HG03354 (cell line): ENCODE results near the gene SP7.
"Not testable (repeated sequence)": the region's sequence is repeated elsewhere in the genome, so short reads cannot be mapped to it uniquely, and the experiment has no call there.

Experiments used
- ATAC-seq: cut with Tn5 transposase; IDR thresholded peaks from one replicate; pipeline ENCODE4 v1.9.1; 2021; ENCODE audit warnings: mild to moderate bottlenecking; ENCODE audit not compliant: unreplicated experiment, poor library complexity, severe bottlenecking

SP7 gene

DNA sequence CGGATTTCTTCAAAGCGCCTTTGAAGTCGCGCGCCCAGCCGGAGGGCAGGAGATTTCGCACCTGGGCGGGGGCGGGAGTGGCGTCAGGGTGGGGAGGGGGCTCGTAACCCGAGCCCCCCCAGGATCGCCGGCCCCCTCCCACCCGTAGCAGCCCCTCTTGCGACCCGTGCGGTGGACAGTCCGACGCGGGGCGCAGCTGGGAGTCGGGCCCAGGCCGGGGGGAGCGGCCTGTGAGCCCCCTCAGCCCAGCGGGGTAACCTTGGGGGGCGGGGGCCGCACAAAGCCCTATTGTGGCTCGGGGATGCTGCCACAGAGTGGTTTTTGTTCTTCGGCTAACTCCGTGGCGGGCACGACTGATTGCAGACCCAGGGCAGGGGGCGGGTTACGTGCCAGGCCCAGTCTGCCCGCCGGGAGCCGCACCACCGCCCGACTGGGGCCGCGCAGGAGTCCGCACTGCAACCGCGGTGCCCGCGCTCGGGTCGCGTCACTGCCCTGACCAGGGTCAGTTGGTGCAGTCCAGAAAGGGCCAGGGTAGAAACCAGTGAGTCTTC is 10.6 kb downstream of the SP7 start:
- ATAC-seq = no peak

DNA sequence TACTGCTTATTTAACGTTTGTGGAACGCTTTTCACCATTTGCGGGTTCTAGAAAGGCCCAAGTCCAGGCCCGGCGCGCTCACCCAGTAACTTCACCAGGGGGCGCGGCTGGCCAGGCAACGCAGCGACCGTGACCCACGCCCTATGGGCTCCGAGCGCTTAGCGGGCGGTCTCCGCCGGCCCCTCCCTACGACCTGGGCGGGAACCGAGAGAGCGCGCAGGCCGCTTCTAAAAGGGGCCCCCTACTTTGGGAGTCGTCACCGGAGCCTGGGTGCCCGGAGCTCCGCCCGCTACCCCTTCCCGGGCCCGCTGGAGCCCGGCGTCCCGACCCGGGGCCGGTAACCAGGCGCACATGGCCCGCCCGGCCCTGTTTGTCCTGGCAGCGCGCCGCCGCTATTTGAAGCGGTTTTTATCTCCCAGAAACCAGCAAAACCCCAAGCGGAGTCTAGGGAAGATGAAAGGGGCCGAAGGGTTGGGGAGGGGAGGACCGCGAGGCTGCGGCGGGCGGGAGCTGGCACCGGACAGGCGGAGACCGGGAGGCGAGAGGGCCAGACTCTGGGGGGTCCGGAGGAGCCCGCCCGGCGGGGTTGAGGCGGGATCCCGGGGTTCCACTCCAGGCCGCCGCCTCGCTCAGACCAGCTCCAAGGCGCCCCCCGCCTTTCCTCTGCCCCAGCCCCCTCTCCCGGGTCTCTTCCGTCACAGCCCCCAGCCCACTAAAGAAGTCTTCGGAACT is 11.2 kb downstream of the SP7 start:
- peak; percentile 55 for ATAC-seq

DNA sequence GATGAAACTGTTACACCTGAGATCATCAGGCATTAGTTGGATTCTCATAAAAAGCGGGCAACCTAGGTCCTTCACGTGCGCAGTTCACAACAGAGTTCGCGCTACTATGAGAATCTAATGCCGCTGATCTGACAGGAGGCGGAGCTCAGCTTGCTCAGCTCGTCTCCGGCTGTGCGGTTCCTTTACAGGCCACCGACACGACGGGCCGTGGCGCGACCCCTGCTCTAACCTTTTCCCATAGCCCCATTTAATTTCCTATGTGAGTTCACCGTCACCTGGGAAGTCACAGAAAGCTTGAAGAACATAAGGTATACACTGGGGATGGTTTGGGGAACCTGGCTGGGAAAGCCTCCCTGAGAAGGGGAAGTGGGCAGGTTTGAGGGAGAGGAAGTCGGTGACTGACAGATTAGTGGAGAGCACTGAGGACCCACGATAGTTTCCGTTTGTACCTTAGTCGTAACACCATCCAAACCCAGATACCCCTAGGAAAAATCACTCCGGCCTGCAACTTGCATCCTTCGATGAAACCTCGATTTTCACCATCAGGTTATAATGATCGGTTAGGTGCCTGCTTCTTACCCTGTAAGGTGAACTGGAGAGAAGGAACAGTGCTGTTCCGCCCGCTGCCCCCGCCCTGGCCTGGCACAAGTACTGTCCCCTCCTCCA is 11.9 kb downstream of the SP7 start:
- ATAC-seq = peak; percentile 32

DNA sequence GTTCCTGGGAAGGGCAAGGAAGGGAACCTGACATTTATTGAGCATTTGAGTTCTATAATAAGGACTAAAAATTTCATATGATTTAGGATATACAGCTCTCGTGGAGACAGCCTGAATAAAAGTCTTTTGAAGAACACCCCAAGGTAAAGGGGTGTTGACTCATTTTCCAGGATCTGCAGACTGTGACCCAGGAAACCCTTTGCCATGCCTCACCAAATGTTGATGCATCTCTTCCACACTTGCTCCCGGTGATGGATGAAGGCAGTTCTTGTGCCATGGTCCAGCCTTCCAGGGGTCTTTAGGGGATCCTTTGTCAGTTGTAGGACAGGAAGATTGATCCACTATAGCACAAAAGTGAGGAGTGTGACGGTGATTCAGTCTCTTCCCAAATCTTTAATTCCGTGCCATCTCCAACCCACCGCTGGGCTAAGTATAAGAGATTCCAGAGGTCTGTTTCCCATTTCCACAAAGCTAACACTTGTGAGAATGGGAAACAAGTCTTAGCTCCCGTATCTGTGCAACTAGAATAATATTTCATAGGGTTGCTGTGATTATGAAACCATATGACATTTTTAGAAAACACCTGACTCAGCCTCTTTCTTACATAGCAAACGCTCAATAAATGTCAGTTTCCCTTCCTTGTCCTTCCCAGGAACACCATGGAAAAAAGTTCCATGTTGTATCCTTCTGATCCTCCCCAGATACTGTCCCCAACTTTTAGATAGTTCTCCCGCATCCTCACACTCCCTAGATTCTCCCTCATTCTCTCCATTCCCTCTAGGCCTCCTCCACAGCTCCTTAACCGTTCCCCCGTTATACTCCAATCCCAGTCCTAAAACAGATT is 15.6 kb downstream of the SP7 start:
- ATAC-seq = no peak

DNA sequence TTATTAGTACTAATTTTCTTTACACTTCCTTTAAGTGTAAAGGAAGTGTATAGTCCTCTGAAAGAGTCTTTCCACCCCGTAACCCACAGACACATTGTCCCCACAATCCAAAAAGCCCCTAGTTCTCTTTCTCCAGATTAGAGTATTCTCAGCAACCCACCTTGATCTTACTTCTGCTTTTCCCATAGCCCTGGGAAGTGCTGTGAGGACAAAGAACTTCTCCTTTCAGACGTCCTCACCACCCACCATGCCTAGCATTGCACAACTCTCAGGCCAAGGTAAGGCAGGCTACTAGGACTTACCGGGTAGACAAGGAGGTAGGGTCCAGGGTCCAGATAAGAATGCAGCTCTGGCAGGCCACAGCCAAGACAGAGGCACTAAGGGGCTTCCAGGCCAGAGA is 22.2 kb downstream of the SP7 start:
- no peak for ATAC-seq

DNA sequence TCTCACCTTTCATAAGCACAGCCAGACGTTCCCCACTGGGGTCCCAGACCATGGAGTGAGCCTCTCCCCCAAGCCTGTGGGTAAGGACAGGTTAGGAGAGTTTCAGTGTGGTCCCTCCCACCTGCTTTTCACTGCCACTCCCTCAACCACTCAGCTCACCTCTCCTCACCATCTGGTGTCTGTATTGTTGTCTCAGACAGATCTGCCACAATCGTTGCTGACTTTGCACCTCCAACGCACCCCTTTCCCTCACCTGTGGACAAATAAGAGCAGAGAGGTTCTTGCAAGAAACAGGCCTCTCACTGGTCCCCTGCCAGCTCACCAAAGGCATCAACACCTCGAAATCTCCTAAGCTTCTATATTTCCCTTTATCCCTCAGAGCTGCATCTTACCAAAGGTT is 27.9 kb downstream of the SP7 start:
- ATAC-seq = no peak

DNA sequence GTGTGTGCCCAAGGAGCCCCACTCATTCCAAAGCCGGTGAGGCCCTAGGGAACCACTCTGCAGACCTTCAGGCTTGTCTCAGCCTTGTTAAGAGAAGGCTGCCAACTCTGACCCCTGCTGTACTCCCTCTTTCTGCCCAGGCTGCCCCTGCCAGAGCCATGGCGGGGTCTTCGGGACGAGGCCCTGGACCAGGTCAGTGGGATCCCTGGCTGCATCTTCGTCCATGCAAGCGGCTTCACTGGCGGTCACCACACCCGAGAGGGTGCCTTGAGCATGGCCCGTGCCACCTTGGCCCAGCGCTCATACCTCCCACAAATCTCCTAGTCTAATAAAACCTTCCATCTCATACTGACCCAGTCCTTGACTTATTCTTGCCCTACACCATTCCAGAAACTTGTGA is 29.3 kb downstream of the SP7 start:
- no peak for ATAC-seq

DNA sequence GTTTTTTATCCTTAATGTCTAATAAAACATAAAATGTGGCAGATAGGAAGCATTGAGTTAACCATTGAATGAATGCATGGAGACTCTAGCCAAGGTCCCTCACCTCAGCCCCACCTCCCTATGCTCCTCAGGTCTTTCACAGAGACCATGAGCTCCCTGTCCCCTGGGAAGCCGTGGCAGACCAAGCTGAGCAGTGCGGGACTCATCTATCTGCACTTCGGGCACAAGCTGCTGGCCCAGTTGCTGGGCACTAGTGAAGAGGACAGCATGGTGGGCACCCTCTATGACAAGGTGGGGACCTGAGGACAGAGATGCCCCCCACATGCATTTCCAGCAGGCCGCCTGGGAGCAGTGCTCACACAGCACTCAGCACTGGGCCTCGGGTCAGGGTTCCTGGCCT is 33.3 kb downstream of the SP7 start:
- no peak for ATAC-seq

DNA sequence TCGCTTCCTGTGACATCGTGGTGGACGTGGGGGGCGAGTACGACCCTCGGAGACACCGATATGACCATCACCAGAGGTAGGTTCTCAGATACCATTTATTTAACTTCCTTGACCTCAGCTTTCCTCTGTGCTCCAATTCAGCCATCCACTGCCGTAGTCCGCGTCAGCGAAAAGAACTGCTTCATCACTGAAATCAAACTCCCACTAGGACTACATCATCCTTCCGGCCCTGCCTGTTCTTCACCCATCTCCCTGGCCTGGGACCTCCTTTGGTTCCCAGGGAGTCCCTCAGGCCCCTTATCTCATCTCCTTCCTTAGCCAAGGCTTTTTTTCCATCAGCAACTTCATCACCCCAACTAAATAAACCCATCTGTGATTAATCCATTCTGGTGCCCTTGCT is 36.0 kb downstream of the SP7 start:
- no peak for ATAC-seq

DNA sequence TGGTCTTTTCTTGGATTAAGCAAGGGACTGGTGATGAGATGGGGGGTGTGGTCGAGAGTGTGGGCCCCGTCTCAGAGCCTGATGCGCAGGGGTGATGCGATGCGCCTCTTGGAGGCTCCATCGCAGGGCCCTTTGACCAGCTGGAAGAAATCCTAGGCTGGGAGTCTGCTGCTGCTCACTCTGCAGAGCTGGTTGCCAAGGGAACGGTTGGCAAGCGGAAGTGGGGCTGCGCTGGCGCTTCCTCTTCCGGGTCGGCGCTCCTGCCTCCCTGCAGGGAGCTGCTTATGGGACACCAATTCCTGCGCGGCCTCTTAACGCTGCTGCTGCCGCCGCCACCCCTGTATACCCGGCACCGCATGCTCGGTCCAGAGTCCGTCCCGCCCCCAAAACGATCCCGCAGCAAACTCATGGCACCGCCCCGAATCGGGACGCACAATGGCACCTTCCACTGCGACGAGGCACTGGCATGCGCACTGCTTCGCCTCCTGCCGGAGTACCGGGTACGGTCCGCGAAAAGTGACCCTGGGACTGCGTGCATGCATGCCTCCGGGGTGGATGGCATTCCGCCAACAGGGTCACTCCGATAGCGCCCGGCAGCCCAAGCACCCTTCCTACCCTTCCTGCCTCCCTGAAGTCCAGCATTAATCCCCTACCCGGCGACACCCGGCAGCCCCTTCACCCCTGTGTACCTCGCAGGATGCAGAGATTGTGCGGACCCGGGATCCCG is 36.5 kb downstream of the SP7 start, which contains the start of gene MYG1:
Gene MYG1, plus strand, starts transcription at position 242 of the 727 bp plus-strand sequence. Its CDS starts 43 bp downstream, at position 285.
- ATAC-seq = peak; percentile 78

DNA sequence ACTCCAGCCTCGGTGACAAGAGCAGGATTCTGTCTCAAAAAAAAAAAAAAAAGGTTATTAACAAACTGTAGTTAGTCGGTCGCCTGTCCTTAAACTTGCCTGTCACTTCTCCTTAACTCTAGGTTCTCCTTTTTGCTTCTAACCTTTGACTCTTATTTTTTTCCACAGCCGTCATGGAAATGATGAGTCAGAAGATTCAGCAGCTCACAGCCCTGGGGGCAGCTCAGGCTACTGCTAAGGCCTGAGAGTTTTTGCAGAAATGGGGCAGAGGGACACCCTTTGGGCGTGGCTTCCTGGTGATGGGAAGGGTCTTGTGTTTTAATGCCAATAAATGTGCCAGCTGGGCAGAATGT is 37.1 kb downstream of the SP7 start:
- ATAC-seq = no peak

DNA sequence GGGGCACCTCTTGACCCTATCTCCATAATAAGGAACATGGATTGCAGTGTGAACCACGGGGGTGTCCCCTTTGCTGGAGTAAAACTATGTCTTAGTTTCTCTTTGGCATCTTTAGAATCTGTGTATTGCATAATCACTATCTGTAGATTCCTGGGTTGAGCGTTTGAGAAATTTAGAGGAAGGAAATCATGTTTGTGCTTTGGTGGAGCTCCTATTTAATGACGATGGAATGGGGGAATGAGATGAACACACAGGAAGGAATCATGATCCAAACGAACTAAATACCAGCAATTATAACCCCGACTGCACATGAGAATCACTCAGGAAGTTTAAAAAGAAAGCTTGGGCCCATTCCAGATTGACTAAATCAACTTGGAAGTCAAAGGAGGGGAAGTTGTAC is 38.0 kb downstream of the SP7 start:
- ATAC-seq = no peak

DNA sequence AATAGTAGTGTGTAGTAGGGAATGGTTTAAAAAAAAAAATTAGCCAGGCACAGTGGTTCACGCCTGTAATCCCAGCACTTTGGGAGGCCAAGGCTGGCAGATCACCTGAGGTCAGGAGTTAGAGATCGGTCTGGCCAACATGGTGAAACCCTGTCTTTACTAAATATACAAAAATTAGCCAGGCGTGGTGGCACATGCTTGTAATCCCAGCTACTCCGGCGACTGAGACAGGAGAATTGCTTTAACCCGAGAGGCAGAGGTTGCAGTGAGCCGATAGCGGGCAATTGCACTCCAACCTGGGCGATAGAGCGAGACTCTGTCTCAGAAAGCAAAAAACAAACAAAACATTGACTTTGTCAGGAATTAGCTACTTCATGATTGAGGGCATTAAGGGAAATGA is 39.0 kb downstream of the SP7 start:
- ATAC-seq = not testable (repeated sequence)

DNA sequence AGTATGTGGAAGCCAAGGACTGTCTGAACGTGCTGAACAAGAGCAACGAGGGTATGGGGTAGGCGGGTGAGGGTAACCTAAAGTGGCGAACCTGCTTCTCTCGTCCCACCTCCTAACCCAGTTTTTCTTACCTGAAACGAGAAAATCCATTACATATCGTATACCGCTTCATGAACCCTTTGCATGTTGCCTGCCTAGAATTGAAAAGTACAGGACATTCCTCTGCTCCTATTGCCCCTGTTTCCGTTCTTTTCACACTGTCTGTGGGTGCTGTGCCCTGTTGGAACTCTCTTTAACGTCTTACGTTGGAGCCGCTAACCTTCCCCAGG is 40.3 kb downstream of the SP7 start:
- no peak for ATAC-seq

DNA sequence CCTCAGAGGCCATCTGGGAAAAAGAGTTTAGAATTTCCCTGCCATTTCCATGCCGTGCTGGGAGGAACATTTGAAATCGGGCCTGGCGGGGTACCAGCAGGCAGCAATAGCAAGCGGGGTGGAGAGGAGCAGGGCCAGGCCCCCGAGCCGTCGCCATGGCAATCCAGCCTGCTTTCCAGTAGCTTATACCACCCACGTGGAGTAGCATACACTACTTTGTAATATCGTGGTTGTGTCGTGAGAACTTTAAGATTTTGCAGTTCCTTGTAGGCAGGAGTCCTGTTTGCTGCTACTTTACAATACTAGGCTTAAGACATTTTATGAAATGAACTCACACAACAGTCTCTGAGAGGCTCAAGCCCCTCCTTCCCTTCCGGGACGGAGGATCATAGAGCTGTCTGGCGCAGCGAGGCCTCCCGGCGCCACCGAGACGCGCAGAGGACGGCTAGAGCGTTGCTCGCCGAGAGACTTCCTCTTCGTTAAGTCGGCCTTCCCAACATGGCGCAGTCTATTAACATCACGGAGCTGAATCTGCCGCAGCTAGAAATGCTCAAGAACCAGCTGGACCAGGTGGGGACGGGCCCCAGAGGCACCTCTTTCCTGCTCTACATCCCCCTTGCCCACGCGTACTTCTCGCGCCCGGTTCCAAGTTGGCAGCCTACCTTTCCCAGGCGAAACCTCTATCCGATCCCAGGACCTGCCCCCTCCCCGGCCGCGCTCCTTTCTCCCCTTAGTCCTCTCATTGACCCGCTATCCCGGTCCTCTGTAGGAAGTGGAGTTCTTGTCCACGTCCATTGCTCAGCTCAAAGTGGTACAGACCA is 40.9 kb downstream of the SP7 start, which contains the start of gene PFDN5:
Gene PFDN5, plus strand, starts transcription at position 473 of the 821 bp plus-strand sequence. Its CDS starts 26 bp downstream, at position 499.
- peak; percentile 83 for ATAC-seq

DNA sequence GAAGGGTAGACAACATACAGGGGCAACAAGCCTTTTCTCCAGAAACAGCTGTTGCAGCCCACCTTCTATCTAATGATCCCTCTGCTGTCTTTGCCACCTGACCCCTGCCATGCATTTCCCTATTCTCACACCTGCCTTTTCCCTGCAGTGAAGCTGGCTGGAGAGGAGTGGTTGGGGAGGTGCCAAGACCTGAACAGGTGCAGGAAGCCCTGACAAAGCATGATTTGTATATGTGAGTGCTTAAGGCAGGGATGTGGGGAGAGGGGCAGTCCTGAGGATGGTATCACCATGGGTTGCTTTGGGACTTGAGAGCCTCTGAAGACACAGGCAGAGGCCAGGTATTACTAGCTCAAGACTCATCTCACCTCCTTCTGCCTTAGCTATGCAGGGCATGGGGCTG is 43.7 kb downstream of the SP7 start:
- no peak for ATAC-seq

DNA sequence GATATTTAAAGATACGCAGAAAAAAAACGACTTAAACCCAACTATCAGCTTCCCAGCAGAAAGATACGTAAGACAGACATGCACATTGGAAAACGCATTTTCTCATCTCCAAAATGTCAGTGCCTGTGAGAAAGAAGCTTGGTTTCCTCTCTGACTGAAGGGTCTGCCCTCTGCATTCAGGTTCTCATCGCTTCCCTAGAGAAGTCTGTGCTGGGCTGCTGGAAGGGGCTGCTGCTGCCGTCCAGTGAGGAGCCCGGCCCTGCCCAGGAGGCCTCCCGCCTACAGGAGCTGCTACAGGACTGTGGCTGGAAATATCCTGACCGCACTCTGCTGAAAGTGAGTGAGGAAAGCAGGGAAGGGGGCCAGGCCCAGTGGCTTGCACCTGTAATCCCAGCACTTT is 45.5 kb downstream of the SP7 start:
- ATAC-seq = no peak

DNA sequence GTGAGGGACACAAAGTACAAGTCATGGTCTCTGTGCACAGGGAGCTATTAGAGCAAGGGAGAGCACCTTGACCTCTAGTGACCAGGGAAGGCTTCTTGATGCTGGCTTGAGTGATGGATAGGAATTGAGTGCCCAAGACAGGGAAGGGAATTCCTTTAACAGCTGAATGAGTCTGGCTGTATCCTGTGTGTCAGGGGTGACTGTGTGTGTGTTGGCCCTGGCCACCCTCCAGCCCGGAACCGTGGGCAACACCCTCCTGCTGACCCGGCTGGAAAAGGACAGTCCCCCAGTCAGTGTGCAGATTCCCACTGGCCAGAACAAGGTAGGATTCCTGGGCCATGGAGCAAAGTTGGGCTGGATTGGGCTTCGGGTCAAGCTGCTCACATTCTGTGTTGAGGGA is 46.3 kb downstream of the SP7 start:
- no peak for ATAC-seq

DNA sequence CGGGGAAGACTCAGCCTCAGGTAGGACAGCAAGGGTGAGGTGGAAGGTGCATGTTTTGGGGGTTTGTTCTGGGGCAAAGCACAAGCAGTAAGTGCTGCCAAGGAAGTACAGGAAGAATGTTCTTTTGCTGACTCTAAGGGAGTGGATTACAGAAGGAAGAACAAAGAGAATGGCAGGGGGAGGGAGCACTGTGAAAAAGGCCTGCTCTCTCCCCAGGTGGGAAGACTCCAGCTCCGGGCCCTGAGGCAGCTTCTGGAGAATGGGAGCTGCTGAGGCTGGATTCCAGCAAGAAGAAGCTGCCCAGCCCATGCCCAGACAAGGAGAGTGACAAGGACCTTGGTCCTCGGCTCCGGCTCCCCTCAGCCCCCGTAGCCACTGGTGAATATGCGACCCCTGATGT is 47.8 kb downstream of the SP7 start:
- no peak for ATAC-seq
